Stimulated activated CD4-positive, alpha-beta T cell treated with anti-CD3 and anti-CD28 coated beads, Interleukin-12 subunit alpha, Interleukin-12 subunit beta, amount 100 ng/mL, for 24 hours (primary cell): ENCODE measurements around the gene CTSK.
"Not testable (repeated sequence)": the region's sequence is repeated elsewhere in the genome, so short reads cannot be mapped to it uniquely, and the experiment has no call there.

Experiments used
- DNase-seq, 2 experiments: peaks; one replicate each; pipeline ENCODE4 v3.0.0-alpha.2; 2020; ENCODE audit warnings: low read depth in 2 of 2

CTSK gene

DNA sequence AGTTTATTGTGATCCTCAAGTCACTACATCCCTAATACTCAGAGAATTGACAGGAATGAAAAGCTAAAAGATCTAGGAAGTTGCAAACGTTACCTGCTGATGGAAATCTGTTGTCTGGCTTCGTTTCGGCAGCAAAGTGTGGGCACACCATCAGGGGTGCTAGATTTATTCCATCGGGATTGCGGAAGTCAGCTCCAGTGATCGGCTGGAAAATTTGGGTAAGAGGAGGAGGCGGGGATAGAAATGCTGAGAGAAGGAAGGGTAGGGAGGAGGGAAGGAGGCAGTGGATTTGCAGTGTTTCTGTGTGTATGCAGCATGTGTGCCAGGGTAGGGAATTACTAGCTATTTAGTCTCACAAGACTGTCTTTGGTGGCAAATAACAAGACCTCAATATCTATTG, at the start of gene CTSK:
CTSK (minus strand) TSS at position 140 of the 400 bp plus-strand sequence. CDS start 1,455 bp downstream, outside the sequence.
- DNase-seq: no peak

DNA sequence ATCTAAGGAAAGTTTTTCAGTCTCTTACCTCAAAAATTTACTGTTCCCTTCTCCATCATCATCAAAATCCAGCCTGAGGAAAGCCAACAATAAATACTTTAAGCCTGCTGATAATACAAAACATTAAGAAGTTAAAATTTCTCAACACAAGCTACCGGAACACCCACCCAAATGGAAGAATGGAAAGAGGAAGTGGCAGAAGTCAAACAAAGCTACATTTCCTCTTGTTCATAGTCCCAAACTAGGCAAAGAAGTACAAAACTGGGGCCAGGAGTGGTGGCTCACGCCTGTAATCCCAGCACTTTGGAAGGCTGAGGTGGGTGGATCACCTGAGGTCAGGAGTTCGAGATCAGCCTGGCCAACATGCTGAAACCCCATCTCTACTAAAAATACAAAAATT, 44.7 kb upstream of the CTSK start:
- not testable (repeated sequence) for DNase-seq

DNA sequence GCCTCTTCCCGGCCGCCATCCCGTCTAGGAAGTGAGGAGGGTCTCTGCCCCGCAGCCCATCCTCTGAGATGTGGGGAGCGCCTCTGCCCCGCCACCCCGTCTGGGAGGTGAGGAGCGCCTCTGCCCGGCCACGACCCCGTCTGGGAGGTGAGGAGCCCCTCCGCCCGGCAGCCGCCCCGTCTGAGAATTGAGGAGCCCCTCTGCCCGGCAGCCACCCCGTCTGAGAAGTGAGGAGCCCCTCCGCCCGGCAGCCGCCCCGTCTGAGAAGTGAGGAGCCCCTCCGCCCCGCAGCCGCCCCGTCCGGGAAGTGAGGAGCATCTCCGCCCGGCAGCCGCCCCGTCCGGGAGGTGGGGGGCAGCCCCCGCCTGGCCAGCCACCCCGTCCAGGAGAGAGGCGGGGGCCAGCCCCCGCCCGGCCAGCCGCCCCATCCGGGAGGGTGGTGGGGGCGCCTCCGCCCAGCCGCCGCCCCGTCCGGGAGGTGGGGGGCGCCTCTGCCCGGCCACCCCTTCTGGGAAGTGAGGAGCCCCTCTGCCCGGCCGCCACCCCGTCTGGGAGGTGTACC, 42.8 kb upstream of the CTSK start:
- DNase-seq: not testable (repeated sequence)

DNA sequence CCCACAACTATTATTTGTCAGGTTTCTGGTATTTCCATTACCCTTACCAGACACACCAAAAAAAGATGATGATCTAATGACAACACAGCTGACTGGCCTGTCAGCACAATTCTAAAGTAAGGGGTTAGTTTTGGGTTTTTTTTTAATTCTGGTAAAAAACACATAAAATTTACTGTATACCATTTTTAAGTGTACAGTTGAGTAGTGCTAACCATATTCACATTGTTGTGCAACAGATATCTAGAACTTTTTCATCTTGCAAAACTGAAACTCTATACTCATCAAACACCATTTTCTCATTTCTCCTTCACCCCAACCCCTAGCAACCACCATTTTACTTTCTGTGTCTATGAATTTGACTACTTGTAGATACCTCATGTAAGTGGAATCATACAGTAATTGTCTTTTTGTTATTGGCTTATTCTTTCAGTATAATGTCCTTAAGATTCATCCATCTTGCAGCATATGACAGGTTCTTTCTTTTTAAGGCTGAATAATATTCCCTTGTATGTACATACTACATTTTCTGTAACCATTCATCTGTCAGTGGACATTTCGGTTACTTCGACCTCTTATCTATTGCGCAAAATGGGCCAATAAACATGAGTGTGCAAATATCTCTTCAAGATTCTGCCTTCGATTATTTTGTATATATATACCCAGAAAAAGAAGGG, 38.5 kb upstream of the CTSK start:
- no peak for DNase-seq

DNA sequence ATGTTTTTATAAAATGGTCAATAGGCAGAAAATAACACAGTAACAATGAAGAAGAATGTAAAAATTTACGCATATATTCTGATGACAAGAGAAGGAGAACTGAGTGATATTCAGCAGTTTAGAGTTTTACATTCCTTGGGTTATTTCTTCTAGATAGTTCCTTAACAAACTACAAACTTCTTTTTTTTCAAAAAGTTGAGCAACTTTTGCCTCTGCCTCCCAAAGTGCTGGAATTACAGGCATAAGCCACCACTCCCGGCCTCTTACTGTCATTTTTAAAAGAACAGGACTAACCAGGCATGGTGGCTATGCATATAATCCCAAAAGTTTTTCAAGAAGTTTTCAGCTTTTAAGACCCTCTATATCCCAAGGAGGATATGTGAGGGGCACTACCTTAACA, 35.4 kb upstream of the CTSK start:
- DNase-seq: no peak

DNA sequence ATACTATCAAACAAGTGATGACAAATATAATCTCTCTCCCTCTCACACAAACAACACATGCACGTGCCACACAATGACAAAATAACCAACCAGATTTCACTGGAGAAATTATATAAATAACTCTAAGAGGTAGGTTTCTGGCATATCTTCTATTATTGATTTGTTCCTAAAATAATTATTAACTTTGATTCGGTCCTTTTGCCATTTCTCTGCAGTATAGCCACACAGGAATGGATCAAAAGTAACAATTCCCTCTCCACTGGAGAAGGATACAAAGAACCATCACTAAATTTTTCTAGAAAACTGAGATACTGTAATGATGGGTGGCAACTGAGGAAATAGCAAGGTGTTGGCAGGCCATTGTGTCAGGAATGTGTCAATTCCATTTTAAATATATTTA, 34.9 kb upstream of the CTSK start:
- DNase-seq: no peak

DNA sequence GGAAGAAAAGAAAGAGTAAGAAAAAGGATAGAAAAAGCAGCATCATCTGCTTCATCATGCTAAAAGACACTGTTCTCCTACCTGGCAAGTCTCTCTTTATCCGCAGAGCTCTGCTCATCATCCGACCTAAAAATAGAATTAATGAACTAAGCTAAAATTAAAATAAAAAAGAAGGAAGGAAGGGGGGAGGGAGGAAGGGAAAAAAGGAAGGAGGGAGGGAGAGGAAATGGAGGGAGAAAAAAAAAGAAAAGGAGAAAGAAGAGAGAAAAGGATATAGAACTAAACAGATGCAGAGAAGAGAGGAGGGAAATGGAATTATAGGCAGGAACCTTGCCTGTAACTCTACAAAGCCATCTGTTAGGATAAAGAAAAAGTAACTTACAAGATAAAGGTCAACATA, 34.3 kb upstream of the CTSK start:
- no peak for DNase-seq

DNA sequence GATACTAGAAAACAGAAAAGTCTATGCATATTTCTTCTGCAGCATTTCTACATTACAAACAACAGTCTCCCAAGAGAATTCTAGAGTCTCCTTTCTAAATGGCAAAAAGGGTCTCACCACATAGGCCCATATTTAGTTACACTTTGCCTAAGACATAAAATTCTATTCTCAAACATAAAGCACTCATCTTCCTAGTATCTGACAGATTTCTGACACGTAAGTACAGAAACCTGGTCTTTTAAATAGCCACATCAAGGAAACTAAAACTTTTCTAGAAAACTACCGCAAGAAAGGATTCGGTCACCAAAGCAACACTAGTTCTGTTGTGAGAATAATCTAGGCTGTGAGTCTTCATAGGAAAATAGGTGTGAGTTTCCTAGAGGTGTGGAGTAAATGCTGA, 33.6 kb upstream of the CTSK start:
- no peak for DNase-seq

DNA sequence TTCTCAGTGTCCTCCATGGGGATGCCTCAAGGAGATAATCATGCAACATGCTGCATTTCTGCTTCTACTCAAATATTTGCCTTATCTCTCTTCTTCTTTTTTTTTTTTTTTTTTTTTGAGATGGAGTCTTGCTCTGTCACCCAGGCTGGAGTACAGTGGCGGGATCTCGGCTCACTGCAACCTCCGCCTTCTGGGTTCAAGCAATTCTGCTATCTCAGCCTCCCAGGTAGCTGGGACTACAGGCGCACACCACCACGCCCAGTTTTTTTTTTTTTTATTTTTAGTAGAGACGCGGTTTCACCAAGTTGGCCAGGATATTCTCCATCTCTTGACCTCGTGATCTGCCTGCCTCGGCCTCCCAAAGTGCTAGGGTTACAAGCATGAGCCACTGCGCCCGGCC, 32.8 kb upstream of the CTSK start:
- DNase-seq: not testable (repeated sequence)

DNA sequence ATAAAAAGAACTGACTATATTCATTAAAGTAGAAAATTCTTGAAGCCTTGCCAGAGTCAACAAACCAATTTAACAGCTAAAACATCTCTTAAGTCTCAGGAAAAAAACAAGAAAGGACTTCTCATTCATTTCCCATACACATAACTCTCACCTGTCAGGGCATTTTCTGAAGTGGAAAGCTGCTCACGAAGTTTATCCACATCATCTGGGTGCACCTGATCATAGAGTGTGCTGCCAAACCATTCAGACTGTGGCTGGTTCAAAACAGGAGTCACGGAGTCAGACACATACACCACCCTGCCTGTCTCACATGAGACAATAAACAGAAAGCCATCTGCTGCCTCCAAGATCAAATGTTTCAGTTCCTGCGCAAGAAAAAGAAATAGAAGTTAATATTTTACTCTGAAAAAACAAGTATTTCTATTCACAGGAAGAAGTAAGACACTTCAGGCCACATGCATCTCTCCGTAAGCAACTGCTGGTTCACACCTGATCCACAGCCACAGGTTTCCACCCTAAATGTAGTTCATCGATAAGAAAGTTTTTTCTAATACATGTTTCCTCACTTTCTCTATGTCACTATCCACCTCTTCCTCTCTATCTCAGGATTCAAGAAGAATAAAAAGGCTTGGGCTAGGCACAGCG, 28.2 kb upstream of the CTSK start:
- no peak for DNase-seq

DNA sequence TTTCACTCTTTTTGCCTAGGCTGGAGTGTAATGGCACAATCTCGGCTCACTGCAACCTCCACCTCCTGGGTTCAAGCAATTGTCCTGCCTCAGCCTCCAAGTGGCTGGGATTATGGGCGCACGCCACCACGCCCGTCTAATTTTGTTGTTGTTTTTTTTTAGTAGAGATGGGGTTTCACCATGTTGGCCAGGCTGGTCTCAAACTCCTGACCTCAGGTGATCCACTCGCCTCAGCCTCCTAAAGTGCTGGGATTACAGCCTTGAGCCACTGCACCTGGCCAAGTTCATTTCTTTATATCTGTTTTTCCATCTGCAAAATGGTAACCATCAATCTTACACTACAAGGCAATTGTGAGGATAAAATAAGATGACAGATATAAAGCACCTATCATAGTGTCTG, 25.9 kb upstream of the CTSK start:
- not testable (repeated sequence) for DNase-seq

DNA sequence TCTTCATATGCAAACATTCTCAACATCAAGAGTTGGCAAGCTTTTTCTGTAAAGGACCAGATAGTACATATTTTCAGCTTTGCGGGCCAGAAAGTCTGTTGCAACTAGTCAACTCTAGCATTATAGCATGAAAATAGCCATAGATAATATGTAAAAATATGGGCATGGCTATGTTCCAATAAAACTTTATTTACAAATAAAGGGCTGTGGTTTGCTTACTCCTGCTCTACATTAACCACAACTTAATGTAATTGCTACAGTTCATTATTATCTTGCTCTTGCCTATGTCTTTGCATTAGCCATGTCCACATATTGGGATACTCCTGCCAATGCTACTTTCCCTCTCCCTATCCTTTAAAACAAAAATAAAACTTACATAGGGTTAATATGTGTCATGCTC, 24.5 kb upstream of the CTSK start:
- DNase-seq: no peak

DNA sequence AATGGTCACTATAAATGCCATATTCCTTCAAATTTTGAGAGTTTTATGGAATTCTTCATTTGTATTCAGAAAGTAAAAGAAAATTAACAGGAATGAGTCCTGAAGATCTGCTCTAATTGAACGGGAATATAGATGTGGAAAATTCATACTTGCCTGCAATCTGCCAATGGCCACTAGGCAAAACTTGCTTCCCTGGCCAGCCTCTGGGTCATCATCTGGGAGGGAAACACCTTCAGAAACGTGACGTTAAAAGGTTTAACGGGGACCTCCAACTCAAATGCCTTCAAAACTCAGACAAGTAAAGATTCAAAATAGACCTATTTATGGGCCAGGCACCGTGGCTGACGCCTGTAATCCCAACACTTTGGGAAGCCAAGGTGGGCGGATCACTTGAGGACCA, 21.7 kb upstream of the CTSK start:
- DNase-seq: no peak

DNA sequence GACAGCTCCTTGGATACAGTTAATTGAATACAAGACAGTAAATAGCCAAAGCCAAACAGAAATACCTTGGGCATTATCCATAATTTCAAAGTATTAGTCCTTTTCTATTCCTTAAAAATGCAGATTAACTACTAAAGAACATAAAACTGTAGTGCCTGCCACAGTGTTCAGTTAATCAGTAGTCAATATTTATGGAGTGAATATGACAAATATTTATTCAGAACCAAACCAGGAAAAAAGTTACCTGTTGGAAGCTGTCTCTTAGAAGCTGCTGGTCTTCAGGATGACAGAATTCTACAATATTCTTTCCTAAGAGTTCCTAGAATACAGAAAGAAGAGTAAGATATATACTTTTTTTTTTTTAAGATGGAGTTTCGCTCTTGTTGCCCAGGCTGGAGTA, 18.2 kb upstream of the CTSK start:
- no peak for DNase-seq

DNA sequence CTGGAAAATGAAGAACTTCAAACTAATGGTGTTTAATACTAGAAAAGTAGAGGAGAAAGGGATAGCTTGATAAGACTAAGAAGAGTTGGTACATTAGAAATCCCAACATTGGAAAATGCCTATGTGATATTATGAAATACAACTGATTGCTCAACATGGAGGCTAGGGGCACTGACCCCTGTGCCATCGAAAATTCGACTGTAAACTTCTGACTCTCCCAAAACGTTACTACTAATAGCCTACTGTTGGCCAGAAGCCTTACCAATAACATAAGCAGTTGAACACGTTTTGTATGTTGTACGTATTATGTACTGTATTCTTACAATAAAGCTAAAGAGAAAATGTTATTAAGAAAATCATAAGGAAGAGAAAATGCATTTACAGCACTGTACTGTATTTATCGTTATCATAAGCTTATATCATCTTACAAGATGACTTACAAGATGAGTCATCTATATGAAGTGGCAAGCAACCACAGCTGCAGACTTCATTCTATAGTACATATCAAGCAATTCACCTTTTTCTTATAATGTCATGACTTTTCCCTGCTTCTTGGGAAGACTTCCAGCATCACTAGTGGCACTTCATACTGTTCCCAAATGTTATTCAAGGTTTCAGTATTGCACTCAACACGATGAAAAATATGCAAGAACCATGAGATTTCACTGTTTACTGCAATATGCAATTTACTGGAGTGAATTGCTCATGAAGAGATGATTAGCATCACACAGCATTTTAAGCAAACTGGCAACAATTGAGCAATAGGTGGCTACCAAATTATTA, 12.9 kb upstream of the CTSK start:
- no peak for DNase-seq

DNA sequence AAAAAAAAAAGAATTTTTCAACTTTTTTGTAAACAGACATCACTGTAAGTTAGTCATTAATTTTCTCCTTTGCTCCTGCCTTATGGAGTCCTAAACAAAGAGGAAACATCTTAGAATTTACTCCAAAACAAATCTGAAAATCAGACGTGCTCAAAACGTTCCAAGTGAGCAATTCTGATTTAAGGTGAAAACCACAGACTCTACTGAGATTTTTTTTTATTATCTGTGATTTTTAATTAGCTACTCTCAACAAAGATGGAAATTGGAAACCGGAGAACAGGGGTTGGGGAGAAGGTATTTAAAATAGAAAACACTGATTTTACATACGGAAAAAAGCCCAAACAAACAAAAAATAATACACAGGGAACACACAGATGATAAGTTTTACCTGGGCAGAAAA, 7.8 kb upstream of the CTSK start:
- DNase-seq: no peak

DNA sequence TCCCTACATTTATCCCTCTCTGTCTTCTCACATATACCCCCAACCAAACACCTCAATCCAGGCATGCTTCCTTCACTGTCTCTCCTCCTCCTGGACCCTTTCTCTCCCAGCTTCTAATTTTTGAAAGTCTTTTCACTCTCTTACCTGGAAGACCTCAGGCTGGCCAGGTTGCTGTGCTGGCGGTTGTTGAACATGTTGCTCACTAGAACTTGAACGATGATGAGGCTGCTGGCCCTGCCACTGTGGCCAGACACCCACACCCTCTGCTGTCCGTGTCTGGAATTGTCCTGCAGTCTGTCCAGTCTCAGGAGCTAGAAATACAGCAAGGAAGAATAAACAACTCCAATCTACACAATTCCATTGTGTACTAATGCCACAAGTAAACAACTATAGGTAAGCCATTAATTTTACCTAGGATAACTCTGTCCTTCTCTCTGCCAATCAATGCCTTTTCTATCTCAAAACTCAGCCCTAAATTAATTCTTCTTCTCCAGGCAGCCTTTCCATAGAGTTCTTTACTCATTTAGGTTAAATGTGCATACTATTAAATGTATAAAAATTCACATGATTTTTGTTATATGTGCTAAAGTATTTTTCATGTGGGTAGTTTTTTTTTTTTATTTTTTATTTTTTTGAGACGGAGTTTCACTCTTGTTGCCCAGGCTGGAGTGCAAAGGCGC, 5.1 kb upstream of the CTSK start:
- DNase-seq: peak in 1 of 2 experiments; percentile 8

DNA sequence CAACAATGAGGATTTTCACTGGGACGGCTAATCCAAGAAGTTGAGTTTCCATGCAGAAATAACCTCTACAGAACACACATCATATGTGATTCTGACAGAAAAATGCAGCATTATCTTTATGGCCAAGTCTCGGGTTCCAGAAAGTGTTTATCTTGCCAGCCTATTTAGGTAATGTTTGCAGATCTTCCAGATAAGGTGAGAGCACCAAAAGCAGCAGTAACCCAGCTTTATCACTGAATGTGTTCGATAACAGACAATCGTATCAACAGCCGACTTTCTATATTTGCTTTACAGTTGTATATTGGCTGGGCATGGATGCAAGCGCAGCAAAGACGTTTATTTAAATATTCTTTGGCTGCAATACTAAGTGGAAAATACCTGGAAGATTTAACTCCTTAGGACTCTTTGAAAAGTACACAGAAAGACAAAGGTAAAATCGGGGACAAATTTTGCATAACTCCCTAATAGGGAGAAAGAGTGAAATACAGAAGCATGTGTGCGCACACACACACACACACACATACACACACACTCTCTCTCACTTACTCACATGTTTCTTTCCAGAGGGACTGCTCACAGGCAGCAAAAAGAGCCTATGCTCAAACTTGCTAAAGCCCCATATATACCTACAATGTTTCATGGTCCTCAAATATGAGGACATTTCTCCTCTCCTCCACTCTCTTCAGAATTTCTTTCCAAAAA, 3.0 kb upstream of the CTSK start:
- DNase-seq: no peak

DNA sequence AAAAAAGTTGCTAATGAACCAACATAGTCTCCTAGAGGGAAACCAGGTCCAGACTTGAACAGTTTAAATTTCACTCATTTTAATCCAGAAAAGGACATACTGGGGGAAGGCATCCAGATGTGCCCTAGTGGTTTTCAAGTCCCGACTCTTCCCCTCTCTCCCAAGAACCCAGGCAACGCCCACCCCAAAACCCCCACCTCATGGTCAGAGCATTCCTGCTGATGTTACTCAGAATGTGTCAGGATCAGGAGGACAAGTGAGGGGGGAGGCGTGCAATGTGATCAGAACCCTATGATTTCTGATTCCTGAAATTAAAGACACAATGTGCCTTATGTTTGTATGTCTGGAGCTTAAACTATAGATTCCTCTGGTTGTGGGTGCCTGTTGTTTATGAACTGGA, 1.6 kb upstream of the CTSK start:
- DNase-seq: no peak

DNA sequence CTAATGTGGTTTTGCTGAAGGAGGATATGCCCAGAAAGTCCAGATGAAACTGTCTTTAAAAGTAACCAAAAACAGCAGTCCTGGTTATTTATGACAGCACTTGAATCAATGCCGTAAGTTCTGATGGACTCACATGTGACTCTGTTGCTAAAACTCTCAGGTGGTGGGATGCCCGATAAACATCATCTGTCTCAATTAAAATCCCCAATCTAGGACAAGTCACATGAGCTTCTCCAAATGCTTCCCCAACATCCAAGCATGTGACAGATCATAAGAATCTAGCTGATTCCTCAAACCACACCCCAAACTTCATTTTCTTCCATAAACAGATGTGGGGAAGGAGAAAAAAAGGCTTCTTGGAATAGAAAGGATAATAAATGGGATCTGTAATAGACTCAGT, 786 bp upstream of the CTSK start:
- DNase-seq: no peak

DNA sequence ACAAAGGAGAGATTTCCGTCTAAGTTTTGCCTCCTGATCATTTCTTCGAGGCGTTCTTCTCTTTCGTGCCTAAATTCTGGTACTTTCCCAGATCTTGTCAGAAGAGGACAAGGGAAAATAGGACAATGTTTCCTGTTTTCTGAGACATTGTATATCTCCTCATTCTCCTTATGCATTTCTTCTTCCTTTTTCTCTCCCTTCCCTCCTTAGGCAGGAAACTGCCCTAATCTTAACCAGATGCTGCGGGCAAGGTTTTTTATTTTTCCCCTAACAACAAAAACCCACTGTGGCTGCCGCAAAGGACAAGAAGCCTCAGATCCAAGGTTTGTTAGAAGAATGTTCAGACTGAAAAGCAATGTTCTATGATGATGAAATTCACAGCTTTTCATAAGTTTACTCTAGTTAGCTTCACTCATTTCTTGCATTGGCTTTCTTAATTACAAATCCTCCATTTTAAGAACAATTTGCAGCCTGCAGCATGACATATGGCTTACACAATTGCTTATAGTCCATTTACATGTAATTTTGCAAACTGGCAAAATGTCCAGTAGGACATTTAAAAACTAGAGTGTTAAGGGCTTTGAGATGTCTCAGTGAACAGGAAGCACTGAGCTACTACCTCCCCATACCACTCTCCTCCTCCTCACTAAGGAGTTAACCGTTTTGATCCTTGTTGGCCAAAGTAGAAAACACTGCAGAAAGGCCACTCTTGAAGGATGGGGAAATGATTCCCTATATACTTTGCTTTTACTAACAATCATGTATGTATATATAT, 624 bp downstream of the CTSK start:
- no peak for DNase-seq
